Stimulated activated CD4-positive, alpha-beta T cell treated with anti-CD3 and anti-CD28 coated beads, TNF-alpha, amount 100 ng/mL, for 1 hour (primary cell): ENCODE data around the gene CDK11B.
"Not testable (repeated sequence)": the region's sequence is repeated elsewhere in the genome, so short reads cannot be mapped to it uniquely, and the experiment has no call there.

ENCODE experiments used
- DNase-seq, 3 donors: peaks; one replicate each; pipeline ENCODE4 v3.0.0-alpha.2; 2020; ENCODE audit warnings: low read depth in 3 of 3, low spot score in 1 of 3

The CDK11B gene

DNA sequence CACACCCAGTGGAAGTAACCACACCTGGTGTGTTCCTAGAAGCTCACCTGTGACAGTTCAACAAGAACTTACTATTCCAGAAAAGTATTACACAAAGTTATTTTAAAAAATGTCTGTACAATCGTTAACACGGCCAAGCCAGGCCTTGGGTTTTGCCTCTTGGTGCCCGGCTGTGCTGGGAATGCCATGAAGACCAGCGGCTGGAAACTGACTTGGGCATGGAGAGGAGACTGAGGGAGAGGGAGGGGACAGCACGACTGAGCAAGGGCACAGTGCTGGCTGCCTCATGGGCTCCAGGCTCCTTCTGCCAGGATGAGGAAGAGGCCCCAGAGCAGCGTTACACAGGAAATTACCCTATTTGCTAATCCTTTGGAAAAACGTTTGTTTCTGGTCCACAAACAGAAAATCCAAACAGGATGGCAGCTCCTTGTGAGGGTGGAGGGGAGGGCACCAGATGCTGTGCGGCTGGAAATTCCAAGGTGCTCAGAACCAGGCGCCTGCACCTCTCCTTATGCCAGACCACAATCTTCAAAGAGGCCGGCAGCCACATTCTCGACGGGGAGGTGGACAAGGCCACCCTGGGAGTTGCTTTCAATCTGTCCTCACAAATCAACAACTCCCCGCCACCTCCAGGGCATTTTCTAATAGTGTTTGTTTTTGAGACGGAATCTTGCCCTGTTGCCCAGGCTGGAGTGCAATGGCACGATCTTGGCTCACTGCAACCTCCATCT, 4.2 kb upstream of the CDK11B start:
- DNase-seq = not testable (repeated sequence)

DNA sequence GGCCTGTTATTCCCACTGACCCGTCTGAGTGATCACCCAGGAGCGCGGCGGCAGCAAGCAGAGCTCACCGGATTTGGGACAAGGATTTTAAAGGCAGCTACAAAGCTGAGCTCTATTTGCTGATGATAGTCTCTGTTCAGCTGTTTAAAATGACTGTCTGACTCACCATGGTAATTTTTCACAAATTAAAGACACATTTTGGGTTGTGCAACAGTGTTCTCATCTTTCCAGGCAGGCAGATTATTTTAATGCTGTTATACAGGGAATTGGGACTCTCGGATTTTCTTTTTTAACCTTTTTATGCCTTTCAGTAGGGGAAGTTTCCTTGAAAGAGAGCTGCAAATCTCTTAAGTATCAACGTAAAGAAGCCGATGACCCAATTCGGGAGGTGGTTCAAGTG, 3.6 kb upstream of the CDK11B start:
- not testable (repeated sequence) for DNase-seq

DNA sequence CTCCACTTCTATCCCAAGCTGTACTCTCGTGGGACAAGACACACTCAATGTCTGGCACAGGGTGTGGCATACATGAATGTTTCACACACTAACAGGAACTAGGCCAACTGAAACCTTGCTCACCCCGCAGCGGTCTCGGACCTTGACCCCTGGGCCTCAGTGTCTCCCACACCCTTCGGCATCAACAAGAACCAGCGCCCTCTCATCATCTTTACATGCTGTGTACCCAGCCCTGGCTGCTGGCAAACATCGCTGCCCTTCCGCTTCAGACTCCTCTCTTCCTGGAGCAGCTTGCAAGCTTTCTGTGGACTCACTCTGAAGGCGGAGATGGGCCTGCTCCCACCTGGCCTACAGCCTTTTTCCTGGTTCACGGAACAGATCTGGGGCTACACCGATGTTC, 10.5 kb downstream of the CDK11B start:
- not testable (repeated sequence) for DNase-seq

DNA sequence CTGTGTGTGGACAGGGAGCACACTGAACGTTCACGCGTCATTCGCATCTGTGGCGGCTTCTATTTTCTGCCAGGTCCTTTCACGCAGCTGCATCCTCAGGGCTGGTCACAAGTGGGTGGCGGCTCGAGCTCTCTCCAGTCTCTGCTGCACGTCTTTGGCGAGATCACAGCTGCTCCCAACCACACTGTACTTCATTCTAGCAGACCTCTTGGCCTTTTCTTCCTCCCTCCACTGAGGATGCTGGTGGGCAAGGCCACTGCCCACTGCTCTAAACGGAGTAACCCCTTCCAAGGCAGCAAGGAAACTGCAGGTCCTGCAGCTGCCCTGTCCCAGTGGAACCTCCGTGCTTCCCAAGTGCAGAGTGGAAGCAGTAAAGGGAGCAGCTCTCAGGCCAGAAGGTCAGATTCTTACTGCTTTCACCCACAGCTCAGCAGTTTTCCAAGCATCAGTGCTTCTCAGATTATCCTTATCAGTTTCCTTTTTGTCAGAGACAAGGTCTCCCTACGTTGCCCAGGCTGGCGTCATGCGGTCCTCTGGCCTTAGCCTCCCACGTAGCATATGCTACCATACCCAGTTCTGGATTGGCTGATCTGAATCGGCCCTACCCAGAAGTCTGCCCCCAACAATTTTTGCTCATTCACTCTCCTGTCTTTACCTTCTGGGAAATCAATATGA, 11.1 kb downstream of the CDK11B start:
- not testable (repeated sequence) for DNase-seq

DNA sequence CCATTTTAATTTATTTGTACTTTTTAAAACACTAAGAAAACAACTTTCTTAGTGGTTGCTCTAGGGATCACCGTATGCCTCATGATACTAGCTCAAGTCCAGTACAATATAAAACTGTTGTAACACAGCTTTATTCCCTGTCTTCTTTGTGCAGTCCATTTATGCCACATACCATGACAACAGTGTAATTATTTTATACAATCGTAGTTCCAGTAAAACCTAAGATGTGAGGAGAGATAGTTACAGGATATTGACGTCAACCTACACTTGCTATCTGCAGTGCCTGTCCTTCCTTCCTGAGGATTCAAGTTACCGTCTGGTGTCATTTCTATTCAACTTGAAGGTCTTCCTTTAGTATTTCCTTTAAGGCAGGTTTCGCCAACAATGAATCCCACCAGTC, 12.5 kb downstream of the CDK11B start:
- DNase-seq = not testable (repeated sequence)

DNA sequence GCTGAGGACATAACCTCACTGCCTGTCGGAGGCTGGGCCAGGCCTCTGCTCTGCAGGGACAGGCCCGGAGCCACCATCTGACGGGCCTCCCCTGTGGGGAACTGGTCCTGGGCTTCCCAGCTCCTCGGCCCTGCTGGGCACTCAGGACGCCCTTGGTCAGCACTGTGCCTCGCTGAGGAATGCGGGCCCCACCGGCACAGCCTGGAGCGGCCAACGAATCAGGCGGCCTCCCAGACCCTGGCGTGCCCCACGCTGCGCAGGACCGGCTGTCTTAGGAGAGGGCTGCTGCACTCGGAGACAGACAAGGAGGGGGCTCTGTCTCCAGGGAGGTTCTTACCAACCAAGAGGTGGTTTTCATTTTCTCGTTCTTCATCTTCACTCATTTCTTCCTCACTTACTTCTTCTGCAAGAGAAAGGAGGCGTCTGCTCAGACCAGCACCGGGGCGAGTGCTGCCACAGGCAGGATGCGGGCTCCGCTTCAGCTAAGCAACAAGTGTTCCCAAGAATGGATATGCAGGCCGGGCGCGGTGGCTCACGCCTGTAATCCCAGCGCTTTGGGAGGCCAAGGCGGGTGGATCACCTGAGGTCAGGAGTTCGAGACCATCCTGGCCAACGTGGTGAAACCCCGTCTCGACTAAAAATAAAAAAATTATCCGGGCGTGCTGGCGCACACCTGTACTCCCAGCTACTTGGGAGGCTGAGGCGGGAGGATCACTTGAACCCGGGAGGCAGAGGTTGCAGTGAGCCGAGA, 17.9 kb downstream of the CDK11B start:
- DNase-seq = not testable (repeated sequence)

DNA sequence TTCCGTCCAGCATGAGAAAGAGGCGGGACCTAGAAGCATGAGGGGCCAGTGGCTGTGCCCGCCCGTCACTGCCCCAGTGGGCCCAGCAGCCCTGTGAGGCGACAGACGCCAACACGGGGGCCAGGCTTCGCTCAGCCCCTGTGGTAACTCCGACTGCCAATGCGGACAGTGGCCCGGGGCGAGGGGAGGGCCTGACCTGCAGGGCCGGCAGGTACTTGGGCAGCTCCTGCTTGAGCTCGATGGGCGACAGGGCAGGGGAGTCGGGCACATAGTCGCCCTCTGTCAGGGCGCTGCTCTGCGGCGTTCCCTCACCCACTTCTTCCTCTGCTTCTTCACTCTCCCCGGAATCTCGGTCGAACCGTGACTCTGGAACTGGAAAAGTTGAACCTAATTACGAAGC, 18.7 kb downstream of the CDK11B start:
- DNase-seq = not testable (repeated sequence)

DNA sequence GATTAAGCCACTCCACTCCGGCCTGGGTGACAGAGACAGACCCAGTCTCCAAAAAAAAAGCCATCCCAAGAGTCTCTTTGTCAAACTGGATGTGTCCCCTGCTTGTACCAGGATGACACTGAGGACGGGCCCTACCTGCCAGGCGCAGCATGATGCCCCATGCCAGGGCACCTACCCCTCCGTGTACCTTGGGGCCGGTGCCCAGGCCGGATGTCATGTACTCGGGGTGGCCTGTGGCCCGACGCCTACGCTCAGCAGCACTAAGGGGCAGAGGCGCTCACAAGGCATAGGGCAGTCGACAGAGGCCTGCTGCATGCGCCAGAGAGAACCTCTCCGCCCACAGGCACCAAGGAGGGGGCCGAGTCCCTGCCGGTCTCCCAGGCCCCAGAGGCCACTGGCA, 19.4 kb downstream of the CDK11B start:
- DNase-seq = not testable (repeated sequence)

DNA sequence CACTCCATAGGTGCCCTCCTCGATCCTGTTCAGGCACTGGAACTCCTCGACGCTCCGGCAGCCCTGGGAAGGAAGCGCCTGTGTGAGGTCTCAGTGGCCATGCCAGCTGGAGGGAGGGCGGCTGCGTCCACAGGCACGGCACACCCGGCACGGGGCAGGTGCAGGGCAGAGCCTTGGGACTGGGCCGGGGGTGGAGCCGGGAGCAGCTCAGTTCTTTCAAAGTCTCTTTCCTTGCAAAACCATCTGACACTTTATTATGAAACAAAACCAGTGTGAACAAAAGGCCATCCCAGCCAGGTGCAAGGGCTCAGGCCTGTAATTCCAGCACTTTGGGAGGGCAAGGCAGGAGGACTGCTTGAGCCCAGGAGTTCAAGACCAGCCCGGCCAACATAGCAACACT, 20.3 kb downstream of the CDK11B start:
- DNase-seq = not testable (repeated sequence)

DNA sequence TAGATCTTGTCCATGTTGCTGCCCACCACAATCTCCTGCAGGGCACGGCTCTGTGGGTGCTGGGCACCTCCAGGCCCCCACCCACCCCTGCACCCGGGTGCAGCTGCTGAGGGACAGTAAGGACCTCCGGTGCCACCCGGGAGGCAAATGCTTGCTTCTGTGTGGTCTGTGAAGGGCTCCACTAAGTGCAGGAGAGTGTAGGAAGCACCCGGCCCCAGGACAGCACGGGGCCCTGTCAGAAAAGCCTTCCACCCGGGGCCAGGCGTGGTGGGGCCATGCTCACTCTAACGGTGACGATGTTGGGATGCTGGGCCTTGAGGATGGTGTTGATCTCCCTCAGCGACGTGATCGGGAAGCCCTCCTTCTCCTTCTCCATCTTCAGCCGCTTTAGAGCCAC, 21.3 kb downstream of the CDK11B start:
- DNase-seq = not testable (repeated sequence)

DNA sequence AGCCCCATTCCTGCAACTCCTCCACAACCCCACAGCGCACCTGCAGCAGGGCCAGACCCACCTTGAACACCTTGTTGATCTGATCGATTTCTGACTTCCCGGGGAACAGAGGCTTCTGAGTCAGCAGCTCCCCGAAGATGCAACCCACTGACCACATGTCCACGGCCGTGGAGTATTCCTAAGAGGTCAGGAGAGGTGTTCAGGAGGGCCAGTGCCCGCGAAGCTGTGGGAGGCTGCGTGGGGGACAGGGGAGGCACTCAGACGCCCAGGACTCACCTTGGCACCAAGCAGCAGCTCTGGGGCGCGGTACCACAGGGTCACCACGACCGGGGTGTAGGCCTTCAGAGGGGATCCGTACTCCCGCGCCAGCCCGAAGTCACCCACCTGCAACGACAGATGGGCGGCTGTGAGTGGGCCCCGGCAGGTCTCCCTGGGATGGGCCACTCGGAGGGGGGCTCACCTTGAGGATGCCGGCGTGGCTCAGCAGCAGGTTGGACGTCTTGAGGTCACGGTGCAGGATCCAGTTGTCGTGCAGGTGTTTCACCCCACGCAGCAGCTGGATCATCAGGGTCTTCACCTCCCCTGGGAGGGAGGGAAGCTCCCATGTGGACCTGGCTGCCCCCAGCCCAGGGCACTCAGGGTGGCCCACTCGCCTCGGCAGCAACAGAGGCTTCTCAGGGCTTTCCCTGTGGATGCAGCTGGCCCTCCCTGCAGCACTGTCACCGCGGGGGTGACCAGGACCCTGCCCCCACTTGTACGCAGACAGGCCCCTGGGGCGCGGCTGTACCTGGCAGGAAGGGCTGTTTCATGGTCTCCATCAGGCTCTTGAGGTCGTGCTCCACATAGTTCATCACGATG, 22.0 kb downstream of the CDK11B start:
- DNase-seq = not testable (repeated sequence)

DNA sequence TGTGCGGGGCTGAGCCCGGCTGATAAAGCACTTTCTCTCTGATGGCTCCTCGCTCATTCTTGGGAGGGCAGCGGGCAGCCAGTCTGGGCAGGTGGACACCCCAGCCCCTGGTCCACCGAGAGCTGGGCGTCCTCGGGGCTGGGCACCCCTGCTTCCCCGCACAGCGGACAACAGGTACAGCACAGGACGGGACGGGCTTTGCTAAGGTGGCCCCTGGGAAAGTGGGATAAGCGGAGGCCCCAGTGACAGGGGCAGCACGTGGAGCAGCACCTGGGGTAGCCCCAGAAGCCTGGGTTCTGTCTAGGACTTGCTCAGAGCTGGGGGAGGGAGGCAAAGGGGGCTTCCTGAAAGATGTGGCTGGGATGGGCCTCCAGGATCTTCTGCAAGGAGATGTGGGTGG, 24.2 kb downstream of the CDK11B start:
- DNase-seq = not testable (repeated sequence)

DNA sequence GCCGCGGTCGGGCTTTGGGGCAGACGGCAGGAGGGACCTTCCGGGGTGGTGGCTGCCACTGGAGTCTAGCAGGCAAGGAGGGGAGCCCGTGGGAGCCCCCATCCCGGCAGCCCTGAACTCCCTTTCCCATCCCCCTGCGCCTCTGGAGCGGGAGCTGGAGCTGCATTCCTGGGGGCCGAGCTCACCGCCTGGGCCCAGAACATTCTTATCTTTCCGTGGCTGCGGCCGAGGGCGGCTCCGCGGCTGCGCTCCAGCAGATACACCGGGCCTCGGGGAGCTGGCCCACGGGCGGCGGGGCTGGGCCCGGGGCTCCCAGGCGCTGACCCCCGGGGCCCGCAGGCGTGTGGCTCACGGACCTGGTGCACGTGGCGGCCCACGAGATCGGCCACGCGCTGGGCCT, 25.4 kb downstream of the CDK11B start:
- not testable (repeated sequence) for DNase-seq

DNA sequence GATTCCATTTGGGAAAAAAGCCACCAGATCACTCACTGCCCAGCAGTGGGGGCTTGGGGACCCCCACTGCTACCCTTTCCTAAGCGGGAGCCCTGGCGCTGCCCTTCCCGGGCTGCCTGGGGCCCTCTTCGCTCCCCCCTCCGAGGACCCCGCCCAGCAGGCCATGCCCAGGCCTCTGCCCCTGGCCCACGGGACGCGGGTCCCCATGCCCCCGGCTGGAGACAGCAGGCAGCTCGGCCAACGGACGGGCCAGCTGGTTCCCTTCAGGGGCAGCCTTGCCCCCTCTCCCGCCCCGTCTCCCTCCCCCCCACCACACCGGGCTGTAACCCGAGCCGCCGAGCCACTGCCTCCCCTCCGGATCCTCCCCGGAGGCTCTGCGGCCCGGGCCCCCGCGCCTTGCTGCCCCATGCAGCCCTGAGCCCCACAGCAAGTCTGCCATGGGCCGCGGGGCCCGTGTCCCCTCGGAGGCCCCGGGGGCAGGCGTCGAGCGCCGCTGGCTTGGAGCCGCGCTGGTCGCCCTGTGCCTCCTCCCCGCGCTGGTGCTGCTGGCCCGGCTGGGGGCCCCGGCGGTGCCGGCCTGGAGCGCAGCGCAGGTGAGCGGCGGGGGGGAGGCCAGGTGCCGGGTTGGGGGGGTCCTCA, 26.9 kb downstream of the CDK11B start, which contains the start of gene MMP23B:
TSS of gene MMP23B (plus strand) at position 392 of the 639 bp plus-strand sequence. CDS start at position 438, 46 bp downstream.
- DNase-seq = no peak

DNA sequence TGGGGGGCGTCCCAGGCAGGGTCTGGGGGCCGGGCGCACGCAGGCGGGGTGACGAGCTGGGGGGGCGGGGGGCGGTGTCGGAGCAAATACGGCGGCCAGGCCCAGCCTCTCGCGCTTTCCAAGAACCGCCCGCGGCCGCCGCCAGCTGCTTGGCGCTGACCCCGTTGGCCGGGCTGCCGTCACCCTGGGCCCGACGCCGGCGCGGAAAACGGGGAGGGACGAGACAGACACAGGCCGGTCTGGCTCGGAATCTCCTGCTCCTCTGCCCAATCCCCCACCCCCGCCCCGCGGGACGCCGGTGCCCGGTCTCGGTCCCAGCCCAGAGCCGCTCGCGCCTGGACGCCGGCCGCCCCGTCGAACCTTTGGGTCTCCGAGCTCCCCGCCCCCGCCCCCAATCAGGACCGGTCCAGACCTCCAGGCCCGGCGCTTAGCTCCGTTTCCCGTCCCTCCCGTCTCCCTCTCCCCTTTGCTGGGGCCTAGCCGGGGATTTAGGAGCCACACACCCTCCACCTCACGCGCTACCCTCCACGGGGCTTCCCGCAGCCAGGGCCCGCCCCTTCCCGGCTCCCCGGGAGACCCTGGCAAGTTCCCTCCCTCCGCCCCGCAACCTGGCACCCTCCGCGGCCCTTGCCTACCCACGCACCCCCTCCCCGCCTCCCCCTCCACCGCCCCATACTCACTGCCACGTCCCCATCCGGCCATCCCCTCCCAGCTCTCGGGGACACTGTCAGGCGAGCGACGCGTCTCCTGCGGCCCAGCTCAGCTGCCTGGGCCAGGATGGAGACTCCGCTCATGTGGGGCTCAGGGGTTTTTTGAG, 27.6 kb downstream of the CDK11B start:
- DNase-seq = no peak

DNA sequence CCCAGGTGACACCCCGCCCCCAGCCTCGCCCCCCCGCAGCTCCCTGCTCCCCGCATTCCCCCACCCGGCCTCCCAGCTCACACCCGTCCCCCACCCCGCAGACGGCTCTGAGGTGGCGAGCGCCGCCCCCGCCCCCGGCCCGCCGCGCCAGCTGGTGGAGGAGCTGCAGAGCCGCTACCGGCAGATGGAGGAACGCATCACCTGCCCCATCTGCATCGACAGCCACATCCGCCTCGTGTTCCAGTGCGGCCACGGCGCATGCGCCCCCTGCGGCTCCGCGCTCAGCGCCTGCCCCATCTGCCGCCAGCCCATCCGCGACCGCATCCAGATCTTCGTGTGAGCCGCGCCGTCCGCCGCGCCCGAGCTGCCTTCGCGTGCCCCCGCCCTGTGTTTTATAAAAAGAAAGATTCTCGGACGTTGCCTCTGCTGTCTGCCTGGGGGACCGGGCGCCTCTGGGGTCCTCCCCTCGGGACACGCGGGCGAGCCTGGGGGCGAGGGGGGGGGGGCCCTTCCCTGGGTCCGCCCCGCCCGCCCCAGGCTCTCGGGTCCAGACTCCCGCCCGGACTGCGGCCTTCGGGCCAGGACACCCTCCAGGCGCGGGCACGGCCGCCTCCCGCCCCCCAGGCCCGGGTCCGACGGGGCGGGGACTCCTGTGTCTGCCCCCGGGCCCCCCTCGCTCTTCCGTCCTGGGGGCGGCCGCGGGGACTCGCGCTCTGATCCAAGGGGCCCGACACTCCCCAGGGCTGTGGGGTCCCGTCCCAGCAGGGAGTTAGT, 28.4 kb downstream of the CDK11B start:
- DNase-seq = peak; percentile 84 to 90 (median 88)

DNA sequence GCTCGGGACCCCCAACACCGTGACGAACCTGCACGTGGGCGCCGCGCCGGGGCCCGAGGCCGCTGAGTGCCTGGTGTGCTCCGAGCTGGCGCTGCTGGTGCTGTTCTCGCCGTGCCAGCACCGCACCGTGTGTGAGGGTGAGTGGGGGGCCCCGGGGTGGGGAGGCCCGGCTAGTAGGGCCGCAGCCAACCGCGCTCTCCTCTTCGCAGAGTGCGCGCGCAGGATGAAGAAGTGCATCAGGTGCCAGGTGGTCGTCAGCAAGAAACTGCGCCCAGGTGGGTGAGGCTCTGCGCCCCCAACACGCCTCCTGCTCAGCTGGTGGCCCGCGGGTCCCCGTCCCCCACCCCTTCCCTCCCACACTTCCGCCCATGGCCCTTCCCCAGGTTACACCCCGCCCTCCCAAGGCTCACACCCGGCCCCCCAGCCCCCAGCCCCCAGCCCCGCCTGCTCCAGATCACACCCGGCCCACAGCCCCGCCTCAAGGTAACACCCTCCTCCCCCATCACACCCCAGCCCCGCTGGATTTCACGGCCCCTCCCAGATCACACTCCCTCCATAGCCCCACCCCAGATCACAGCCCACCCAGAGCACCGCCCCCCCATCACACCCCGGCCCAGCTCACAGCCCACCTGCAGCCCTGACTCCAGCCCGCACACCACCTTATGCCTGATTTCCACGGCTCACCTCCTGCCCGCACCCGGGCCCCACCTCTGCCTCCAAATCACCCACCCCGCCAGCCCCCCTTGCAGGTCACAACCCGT, 29.2 kb downstream of the CDK11B start:
- DNase-seq = peak; percentile 47 to 48 (median 47)
